Coronary artery (tissue), 2 donors: ENCODE measurements around the gene GABRG3.
"Not testable (repeated sequence)": the region's sequence is repeated elsewhere in the genome, so short reads cannot be mapped to it uniquely, and the experiment has no call there.

Experiments used
- DNase-seq: peaks from one replicate; pipeline ENCODE4 v3.0.0-alpha.2; 2017; ENCODE audit warnings: low spot score
- H3K27ac ChIP-seq, 2 donors: fragments of 200-600 bp; sonication (generic); one replicate each; pipeline ENCODE4 v1.5.1; 2016 to 2019
- H3K4me3 ChIP-seq: fragments of 200-600 bp; sonication (generic); 2 replicates; pipeline ENCODE4 v1.5.1; 2016; ENCODE audit warnings: mild to moderate bottlenecking, moderate library complexity
- TF ChIP-seq, protein P1 (sequence below): fragments of 200-600 bp; sonication (generic); IDR thresholded peaks from one replicate; pipeline ENCODE4 v1.5.1; 2019; ENCODE audit warnings: antibody characterized with exemption

GABRG3 gene

DNA sequence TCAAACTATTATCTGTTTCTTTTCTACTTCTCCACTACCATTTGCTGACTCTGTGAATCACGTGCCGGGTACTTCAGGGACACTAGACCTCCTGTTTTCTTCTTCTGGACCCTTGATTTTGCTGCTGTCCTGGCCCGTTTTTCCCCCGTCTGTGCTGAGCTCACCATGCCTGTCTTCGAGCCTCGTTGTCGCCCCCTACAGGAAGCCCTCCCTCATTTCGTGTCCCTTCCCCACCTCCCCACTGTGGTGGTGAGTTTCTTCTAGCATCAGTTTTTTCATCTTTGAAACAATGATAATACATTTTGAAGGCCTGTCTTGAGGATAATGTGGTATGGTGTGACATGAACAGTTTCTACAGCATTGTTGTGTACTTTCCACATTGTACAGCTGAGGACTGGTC is 12.8 kb downstream of the GABRG3 start:
- Histone ChIP-seq H3K4me3 (no peak overlapping the region), H3K27ac (no peak overlapping the region)
- TF ChIP-seq, protein P1, sequence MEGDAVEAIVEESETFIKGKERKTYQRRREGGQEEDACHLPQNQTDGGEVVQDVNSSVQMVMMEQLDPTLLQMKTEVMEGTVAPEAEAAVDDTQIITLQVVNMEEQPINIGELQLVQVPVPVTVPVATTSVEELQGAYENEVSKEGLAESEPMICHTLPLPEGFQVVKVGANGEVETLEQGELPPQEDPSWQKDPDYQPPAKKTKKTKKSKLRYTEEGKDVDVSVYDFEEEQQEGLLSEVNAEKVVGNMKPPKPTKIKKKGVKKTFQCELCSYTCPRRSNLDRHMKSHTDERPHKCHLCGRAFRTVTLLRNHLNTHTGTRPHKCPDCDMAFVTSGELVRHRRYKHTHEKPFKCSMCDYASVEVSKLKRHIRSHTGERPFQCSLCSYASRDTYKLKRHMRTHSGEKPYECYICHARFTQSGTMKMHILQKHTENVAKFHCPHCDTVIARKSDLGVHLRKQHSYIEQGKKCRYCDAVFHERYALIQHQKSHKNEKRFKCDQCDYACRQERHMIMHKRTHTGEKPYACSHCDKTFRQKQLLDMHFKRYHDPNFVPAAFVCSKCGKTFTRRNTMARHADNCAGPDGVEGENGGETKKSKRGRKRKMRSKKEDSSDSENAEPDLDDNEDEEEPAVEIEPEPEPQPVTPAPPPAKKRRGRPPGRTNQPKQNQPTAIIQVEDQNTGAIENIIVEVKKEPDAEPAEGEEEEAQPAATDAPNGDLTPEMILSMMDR, result no peak
- no peak for DNase-seq

DNA sequence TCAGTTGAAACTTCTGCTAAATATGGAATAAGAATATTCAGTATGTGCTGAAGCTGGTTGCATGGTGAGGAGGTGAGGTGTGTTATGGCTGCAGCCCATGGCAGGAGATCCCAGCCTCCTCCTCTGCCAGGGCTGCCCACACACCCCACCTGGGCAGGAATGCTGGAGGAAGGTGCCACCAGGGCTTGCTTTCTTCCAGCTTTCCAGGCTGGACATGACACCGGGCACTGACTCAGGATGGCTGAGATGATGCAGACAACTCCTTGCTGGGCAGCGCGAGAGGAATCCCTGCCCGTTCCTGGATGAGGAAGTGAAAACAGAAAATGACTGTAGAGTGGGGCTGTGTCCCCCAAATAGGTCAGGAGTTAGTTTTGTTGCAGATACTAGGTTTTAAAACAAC is 14.1 kb downstream of the GABRG3 start:
- Histone ChIP-seq H3K4me3 (no peak overlapping the region), H3K27ac (no peak overlapping the region)
- TF ChIP-seq, protein P1, result no peak
- no peak for DNase-seq

DNA sequence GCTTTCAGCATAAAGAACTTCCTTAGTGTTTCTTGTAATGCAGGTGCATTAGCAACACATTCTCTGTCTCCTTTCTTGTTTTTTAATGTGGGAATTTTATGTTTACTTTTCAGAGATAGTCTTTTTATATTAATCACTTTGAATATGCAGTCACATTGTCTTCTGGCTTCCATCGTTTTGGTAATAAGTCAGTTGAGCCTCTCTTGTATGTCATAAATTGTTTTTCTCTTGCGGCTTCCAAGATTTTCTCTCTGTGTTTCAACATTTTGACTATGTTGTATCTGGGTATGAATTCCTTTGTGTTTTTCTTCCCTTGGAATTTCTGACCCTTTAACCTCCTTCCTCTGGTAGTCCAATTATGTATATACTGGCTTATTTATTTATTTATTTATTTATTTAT is 25.3 kb downstream of the GABRG3 start:
- Histone ChIP-seq H3K27ac (no peak overlapping the region), H3K4me3 (no peak overlapping the region)
- TF ChIP-seq, protein P1, result no peak
- no peak for DNase-seq

DNA sequence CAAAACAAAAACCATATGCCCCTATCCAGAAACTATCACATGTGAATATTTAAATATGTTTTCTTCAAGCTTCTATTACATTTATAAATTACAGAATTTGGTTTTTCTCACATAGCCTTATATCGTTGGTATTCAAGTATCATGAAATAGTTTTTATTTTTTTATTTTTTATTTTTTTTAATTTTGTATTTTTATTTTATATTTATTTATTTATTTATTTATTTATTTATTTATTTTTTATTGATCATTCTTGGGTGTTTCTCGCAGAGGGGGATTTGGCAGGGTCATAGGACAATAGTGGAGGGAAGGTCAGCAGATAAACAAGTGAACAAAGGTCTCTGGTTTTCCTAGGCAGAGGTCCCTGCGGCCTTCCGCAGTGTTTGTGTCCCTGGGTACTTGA is 32.0 kb downstream of the GABRG3 start:
- H3K27ac ChIP-seq, DNase-seq, H3K4me3 ChIP-seq: not testable (repeated sequence)

DNA sequence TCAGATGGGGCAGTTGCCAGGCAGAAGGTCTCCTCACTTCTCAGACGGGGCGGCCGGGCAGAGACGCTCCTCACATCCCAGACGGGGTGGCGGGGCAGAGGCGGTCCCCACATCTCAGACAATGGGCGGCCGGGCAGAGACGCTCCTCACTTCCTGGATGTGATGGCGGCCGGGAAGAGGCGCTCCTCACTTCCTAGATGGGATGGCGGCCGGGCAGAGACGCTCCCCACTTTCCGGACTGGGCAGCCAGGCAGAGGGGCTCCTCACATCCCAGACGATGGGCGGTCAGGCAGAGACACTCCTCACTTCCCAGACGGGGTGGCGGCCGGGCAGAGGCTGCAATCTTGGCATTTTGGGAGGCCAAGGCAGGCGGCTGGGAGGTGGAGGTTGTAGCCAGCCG is 33.2 kb downstream of the GABRG3 start:
- not testable (repeated sequence) for H3K4me3 ChIP-seq, H3K27ac ChIP-seq, DNase-seq

DNA sequence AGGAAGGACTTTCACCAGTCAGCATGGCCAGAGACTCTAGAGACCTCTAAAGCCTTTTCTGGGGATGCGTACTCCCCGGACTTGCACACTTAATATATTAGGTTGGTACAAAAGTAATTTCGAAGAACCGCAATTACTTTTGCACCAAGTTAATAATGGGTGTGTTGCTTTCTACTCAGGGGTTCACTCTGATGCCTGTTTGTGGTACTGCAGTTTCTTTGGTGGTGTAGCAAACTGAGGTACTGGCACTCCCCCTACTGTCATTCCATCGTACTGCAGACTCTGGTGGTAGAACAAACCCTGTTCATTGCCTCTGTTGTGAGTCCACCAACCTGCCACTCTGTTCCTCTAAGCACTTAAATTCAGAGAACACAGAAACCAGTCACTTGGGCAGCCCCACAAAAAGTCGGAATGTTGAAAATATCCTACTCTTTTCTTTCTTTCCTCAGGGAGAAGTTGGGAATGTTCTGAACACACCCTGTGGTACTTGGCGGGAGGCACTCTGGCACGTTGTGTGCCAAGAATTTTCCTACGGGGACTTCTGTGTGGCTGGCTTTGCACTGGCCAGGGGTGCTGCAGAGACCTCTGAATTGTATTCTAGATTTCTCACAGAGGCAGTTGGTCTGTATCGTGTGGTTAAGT is 46.3 kb downstream of the GABRG3 start:
- Histone ChIP-seq H3K4me3 (no peak overlapping the region), H3K27ac (no peak overlapping the region)
- DNase-seq, result no peak
- TF ChIP-seq, protein P1, result no peak

DNA sequence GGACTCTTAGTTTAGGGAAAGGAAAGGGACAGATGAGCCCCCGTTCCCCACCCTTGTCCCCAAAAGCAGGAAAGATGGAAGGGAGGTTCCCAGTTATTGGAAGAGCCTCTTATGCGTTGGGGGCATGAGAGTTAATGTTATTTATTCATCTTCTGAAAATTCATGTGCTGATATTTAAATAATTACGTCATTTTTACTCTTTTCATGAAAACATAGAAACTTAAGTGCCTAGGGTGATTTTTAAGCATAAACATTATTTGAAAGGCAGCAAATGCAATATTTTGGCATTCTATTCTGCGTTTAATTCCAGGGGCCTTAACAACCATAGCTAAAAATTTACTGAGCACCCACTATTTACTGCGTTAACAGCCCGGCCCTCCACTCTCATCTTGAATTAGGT is 48.7 kb downstream of the GABRG3 start:
- Histone ChIP-seq H3K4me3 (no peak overlapping the region), H3K27ac (no peak overlapping the region)
- no peak for DNase-seq
- TF ChIP-seq, protein P1, result no peak

DNA sequence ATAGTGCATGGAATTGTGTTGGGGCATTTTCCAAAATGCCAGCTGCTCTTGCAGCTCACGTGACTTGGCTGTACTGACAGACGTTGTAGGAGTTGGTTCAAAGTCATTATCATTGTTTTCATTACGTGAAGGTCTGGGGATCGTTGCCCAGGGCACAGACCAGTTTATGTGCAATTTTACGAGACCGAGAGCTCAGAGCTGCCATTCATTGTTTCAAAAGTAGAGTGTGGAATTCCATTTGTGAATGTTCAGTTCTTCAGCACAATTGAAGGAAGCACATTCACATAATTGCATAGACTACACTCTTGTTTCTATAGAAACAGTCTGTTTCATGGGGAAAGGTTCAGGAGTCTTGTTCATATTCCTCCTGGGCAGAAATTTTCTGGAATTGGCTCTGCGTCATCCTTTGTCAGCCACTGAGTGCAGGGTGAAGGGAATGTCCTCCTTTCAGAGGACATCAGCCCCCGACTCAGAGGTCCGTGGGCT is 54.5 kb downstream of the GABRG3 start:
- TF ChIP-seq, protein P1, result no peak
- Histone ChIP-seq H3K27ac (no peak overlapping the region), H3K4me3 (no peak overlapping the region)
- no peak for DNase-seq
